GM21529 (cell line): ENCODE data around the gene CFAP97.

Experiments used
- ATAC-seq: cut with Tn5 transposase; IDR thresholded peaks from one replicate; pipeline ENCODE4 v1.9.1; 2021; ENCODE audit not compliant: unreplicated experiment

Gene CFAP97

DNA sequence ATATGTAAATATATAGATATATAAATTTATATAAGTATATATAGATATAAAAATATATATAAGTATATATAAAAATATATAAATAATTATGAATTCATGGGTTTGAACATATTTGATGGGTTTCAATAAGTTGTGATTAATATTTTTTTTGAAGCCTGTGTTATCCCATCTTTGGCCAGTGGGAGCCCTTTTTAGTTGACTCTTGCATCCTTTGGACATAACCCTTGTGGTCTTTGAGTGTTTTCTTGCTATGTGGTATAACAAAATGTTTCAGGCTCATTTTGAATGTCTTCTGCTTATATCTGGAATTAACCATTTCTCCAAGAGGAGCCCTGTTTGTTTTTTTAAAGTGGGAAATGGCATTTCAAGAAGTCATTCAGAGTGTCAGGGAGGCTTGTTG, 20.8 kb upstream of the CFAP97 start:
- ATAC-seq = no peak

- ATAC-seq = no peak
Observed at GRCh38 chr4:185222598-185222997, 18.8 kb upstream of the CFAP97 start.

- ATAC-seq = no peak
Observed at GRCh38 chr4:185221912-185222311, 18.1 kb upstream of the CFAP97 start.

DNA sequence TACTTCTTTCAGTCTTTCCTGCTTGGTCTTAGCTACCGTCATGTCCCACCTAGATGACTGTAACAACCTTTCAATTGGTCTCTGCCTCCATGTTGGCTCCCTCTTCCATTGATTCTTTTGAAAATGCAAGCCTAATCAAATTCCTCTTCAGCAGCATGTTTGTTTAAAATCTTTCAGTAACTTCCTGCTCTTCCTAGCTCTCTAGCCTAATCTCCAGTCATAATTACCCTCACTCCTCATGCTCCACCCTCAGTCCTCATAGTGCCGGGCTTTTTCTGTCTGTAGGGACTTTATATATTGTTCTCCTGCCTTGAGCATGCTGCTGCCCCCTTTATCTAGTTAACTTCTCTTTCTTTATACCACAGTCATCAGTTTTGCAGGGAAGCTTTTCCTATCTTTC, 17.7 kb upstream of the CFAP97 start:
- ATAC-seq = no peak

- peak; percentile 91 for ATAC-seq
Observed at GRCh38 chr4:185219551-185220344, 15.9 kb upstream of the CFAP97 start.

GRCh38 chr4:185218312-185218711, 14.5 kb upstream of the CFAP97 start:
- ATAC-seq = no peak

DNA sequence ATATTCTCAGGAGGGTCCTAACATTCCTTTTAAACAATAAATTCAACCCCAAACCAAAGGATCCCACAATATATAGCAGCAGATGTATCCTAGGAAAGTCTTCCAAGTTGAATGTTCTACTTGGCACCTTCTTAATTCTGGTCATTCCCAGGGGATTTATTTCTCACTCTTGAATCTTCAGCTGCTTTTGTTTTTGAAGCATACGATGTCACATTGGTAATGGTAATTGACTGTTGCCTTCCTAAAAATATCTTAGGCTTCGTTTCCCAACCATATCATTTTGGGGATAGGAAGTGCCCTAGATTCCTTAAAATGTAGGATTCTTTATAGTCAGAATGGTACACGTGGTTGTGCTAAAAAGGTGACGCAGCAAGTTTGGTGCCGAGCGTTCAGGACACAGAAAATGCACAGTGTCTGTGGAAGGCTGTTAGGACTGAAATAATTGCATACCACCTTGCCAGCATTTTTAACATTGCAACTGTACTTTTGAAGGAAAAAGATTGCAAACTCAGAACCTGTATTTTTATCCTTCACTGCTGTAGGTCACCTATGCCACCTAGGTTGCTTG, 13.7 kb upstream of the CFAP97 start:
- ATAC-seq = no peak

GRCh38 chr4:185215261-185215660, 11.5 kb upstream of the CFAP97 start:
- no peak for ATAC-seq

DNA sequence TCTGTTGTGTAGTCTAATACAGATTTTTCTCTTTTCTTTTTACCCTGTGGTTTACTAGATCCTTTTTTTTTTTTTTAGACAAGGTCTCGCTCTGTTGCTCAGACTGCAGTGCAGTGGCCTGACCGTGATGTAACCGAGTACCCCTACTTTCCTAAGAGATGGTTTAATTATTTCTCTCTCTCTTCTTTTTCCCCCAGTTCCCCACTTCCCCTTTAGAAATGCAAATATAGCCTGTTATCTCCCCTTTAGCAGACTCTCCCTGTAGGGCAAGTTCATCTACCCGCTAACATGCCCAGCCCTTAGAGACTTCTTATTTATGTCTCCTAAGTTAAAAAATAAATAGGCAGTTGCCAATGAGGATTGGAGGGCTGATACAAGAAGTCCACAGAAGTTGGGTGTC, 10.1 kb upstream of the CFAP97 start:
- ATAC-seq = peak; percentile 47

DNA sequence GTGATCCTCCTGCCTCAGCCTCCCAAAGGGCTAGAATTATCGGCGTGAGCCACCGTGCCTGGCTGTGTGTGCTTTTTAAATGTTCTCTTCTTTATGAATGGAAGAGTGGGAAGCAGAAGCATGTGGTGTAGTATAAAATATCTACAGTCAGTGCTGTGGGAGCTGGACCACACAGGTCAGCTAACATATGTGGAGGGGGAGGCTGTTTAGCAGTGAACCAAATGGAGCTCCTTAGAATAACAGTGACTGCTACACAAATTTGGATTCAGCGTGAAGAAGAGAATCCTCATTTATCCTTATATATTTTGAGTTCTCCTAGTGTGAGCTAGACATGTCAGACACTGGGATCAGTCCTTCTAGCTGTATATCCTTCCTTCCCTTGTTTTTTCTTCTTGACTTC, 8.8 kb upstream of the CFAP97 start:
- ATAC-seq = no peak

DNA sequence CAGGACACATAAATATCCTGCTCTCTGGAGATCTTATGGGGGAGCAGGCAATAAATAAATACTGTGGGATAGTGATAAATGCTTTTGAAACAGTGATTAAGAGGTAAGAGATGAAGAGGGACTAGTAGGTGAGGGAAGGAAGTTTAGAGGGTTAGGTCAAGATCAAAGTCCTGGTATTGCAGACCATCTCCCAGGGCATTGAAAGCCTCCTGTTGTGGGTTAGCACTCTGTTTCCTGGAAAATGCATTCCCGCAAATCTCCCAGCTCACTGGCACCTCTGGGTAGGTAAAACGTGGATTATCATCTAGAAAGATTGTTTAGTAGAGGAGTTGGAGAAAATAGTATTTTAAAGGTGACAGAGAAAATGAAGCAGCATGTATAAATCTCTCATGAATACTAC, 7.8 kb upstream of the CFAP97 start:
- no peak for ATAC-seq

DNA sequence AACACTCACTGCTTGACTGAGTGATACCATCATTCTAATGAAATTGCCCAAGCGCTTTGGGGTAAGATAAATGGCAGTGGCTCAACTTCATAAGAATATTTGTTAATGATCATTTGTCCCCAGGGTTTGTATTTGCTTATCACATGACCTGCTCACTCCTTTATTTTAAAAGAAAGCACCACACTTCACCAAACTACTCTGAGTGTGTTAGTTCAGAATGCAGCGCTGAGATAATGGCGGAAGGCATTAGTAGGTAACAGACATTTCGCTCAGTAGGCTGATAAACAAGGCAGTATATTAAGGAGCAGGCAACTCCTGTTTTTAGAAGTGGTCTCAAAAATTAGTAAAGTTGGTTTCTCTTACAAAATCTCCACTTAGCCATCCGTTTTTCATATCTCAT, 7.2 kb upstream of the CFAP97 start:
- ATAC-seq = no peak

DNA sequence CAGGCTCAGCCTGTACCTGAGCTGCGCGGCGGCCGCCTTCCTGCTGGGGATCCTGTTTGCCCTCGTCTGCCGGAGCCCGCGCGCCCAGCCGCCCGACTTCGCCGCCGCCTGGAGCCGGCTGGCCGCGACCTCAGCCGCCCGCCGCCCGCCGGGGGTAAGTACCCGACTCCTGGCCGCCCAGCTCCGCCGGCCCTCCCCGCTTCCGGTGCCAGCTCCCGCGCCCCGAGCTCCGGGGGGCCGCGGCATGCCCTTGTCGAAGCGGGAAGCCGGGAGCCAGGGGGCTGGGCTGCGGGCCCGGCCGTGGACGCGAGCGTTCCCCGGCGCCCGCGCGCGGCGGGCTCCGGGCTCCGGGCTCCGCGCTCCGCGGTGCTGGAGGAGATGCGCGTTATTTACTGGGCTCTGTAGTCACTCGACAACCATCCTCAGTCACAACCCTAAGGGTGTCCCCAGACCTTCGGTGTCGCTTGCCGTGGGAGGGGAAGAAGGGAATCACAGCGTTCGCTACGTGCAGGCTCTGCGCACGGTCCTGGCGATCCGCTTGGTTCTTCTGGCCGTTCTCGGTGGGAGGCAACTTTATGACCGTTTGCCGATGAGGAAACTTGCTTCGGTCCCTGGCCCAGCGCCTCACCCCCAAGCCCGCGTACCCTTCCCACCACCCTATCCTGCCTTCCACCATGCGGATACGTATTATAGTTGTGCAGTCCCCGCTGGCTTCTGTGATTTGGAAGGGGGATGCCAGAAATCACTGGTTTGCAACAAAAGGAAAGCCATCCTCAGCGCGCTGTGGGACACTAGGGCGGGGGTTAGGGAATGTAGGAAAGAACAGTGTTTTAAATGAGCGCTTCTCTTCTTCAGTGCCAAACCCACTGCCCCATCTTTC, 6.5 kb upstream of the CFAP97 start:
- ATAC-seq = peak; percentile 15

DNA sequence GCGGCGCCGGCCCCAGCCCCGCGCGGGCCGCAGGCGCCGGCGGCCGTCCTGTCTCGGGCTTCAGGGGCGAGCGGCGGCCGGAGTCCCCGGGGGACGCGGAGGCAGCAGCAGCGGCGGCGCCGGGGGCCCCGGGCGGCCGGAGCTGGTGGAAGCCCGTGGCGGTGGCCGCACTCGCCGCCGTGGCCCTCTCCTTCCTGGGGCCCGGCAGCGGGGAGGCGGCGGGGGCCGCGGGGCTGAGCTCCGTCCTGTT, 6.0 kb upstream of the CFAP97 start:
- peak; percentile 5 for ATAC-seq

- ATAC-seq = peak; percentile 66
Observed at GRCh38 chr4:185209031-185209851, 5.4 kb upstream of the CFAP97 start, which contains the start of gene SNX25. Gene SNX25 (plus strand): TSS chr4:185209598. CDS start chr4:185209827, 229 bp downstream.

DNA sequence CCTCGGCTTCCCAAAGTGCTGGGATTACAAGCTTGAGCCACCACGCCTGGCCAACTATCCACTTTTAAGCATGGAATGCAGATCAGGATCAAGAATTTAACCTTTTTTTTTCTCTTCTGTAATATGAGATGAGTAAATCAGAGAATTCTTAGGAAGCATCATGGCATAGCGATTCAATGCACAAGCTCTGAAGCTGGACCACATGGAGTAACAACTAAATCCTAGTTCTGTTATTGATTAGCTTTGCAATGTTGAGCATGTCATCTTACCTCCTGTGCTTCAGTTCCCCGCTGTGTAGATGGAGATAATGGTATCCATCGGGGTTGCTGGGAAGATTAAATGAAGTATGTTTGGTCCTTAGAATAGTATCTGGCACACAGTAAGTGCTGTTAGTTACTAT, 3.7 kb upstream of the CFAP97 start:
- ATAC-seq = no peak

- no peak for ATAC-seq
Observed at GRCh38 chr4:185205697-185206342, 2.0 kb upstream of the CFAP97 start.

- peak; percentile 9 for ATAC-seq
Observed at GRCh38 chr4:185205073-185205472, 1.3 kb upstream of the CFAP97 start.

GRCh38 chr4:185204238-185204910, 574 bp upstream of the CFAP97 start:
- ATAC-seq = no peak

- no peak for ATAC-seq
Observed at GRCh38 chr4:185202984-185203485, 765 bp downstream of the CFAP97 start.
